ENCODE results near the gene CUL1.

Gene CUL1

DNA sequence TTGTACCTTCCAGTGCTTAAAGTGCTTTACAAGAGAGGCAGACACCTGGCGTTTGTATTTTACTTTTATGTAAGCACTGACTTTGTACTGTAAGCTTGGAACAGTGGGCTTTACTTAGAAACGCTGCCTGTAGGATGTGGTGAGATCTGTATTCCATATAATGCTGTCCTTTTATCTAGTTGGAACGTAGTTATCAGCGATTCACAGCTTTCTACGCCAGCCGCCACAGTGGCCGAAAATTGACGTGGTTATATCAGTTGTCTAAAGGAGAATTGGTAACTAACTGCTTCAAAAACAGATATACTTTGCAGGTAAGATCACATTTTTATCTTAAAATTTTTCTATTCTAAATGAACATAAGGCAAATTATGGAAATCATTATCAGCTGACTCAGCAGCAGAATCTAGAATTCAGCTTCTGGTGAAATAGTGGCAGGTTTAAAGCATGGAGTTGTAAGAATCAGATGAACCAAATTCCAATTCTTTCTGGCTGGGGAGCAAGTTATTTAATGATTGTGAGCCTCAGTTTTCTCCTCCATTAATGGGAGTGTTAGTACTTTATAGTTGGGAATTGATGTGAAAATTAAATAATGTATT is 91.5 kb downstream of the CUL1 start:
- Histone ChIP-seq H3K9me3 (ENCODE audit: low read depth, low read length) (no peaks in the 10 kb centered on the region), H3K27ac (no peak overlapping the region), H3K36me3 (ENCODE audit: insufficient read depth, low read length) (peaks cover 93% of the 10 kb centered on the region), H3K9ac (ENCODE audit: insufficient read length) (no peak overlapping the region), H3K4me3 (no peak overlapping the region)
- TF ChIP-seq POLR2AphosphoS5 (IDR thresholded peaks at IDR 0.05; ENCODE audit: borderline replicate concordance, low read depth, low read length) (no peak), FOXP2 (optimal IDR thresholded peaks at IDR 0.05; ENCODE audit: control extremely low read depth, extremely low read length, insufficient read depth) (no peak), EZH2 (IDR thresholded peaks at IDR 0.05) (no peak)
- no peak for DNase-seq (ENCODE audit: low read depth, low spot score)

- DNase-seq (ENCODE audit: low read depth, low spot score): no peak
- Histone ChIP-seq H3K36me3 (ENCODE audit: insufficient read depth, low read length) (peaks cover 90% of the 10 kb centered on the region), H3K9me3 (ENCODE audit: low read depth, low read length) (no peaks in the 10 kb centered on the region), H3K4me3 (no peak overlapping the region), H3K27ac (no peak overlapping the region), H3K9ac (ENCODE audit: insufficient read length) (no peak overlapping the region)
- TF ChIP-seq FOXP2 (optimal IDR thresholded peaks at IDR 0.05; ENCODE audit: control extremely low read depth, extremely low read length, insufficient read depth): no peak
- TF ChIP-seq EZH2 (IDR thresholded peaks at IDR 0.05): no peak
- no peak for TF ChIP-seq POLR2AphosphoS5 (IDR thresholded peaks at IDR 0.05; ENCODE audit: borderline replicate concordance, low read depth, low read length)
Measured at GRCh38 chr7:148790850-148791249, 92.1 kb downstream of the CUL1 start.

DNA sequence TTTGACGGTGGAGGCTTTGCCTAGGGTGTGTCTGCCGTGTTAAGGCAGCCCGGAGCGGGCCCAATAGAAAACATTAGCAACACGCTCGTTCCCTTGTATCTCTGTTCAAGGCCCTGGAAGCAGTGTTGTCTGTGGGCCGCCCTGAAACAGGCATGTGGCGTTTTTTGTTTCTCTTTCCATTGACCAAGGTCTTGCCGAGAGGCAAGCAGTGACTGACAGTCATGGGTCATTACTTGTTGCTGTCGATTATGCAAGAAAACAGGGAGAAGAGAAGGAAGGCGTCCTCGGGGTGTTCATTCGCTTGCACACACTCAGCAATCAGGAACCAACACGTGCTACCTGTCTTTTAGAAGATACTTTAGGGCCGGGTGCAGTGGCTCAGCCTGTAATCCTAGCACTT is 92.8 kb downstream of the CUL1 start:
- Histone ChIP-seq H3K27ac (no peak overlapping the region), H3K9me3 (ENCODE audit: low read depth, low read length) (no peaks in the 10 kb centered on the region), H3K36me3 (ENCODE audit: insufficient read depth, low read length) (peaks cover 90% of the 10 kb centered on the region), H3K4me3 (no peak overlapping the region), H3K9ac (ENCODE audit: insufficient read length) (no peak overlapping the region)
- no peak for DNase-seq (ENCODE audit: low read depth, low spot score)
- TF ChIP-seq POLR2AphosphoS5 (IDR thresholded peaks at IDR 0.05; ENCODE audit: borderline replicate concordance, low read depth, low read length): no peak

GRCh38 chr7:148793590-148793989 is 94.9 kb downstream of the CUL1 start:
- peak overlapping the region; percentile 58; the same call in 1 of the 2 replicates for H3K27ac ChIP-seq
- DNase-seq (ENCODE audit: low read depth, low spot score): no peak
- H3K4me3 ChIP-seq: no peak overlapping the region
- peaks cover 92% of the 10 kb centered on the region for H3K36me3 ChIP-seq (ENCODE audit: insufficient read depth, low read length)
- H3K9me3 ChIP-seq (ENCODE audit: low read depth, low read length): no peaks in the 10 kb centered on the region
- no peak overlapping the region for H3K9ac ChIP-seq (ENCODE audit: insufficient read length)
- TF ChIP-seq POLR2AphosphoS5 (IDR thresholded peaks at IDR 0.05; ENCODE audit: borderline replicate concordance, low read depth, low read length) (no peak), FOXP2 (optimal IDR thresholded peaks at IDR 0.05; ENCODE audit: control extremely low read depth, extremely low read length, insufficient read depth) (no peak), EZH2 (IDR thresholded peaks at IDR 0.05) (no peak)

GRCh38 chr7:148794476-148794875 is 95.8 kb downstream of the CUL1 start:
- TF ChIP-seq FOXP2 (optimal IDR thresholded peaks at IDR 0.05; ENCODE audit: control extremely low read depth, extremely low read length, insufficient read depth) (no peak), EZH2 (IDR thresholded peaks at IDR 0.05) (no peak), POLR2AphosphoS5 (IDR thresholded peaks at IDR 0.05; ENCODE audit: borderline replicate concordance, low read depth, low read length) (no peak)
- Histone ChIP-seq H3K36me3 (ENCODE audit: insufficient read depth, low read length) (peaks cover 92% of the 10 kb centered on the region), H3K9ac (ENCODE audit: insufficient read length) (no peak overlapping the region), H3K9me3 (ENCODE audit: low read depth, low read length) (no peaks in the 10 kb centered on the region), H3K4me3 (no peak overlapping the region), H3K27ac (no peak overlapping the region)
- no peak for DNase-seq (ENCODE audit: low read depth, low spot score)

GRCh38 chr7:148796841-148797240 is 98.1 kb downstream of the CUL1 start:
- Histone ChIP-seq H3K36me3 (ENCODE audit: insufficient read depth, low read length) (peaks cover 93% of the 10 kb centered on the region), H3K9me3 (ENCODE audit: low read depth, low read length) (no peaks in the 10 kb centered on the region), H3K4me3 (no peak overlapping the region), H3K27ac (no peak overlapping the region), H3K9ac (ENCODE audit: insufficient read length) (no peak overlapping the region)
- DNase-seq (ENCODE audit: low read depth, low spot score): no peak
- TF ChIP-seq FOXP2 (optimal IDR thresholded peaks at IDR 0.05; ENCODE audit: control extremely low read depth, extremely low read length, insufficient read depth): no peak
- no peak for TF ChIP-seq EZH2 (IDR thresholded peaks at IDR 0.05)
- no peak; the same call in 1 of the 2 replicates for TF ChIP-seq POLR2AphosphoS5 (IDR thresholded peaks at IDR 0.05; ENCODE audit: borderline replicate concordance, low read depth, low read length)

DNA sequence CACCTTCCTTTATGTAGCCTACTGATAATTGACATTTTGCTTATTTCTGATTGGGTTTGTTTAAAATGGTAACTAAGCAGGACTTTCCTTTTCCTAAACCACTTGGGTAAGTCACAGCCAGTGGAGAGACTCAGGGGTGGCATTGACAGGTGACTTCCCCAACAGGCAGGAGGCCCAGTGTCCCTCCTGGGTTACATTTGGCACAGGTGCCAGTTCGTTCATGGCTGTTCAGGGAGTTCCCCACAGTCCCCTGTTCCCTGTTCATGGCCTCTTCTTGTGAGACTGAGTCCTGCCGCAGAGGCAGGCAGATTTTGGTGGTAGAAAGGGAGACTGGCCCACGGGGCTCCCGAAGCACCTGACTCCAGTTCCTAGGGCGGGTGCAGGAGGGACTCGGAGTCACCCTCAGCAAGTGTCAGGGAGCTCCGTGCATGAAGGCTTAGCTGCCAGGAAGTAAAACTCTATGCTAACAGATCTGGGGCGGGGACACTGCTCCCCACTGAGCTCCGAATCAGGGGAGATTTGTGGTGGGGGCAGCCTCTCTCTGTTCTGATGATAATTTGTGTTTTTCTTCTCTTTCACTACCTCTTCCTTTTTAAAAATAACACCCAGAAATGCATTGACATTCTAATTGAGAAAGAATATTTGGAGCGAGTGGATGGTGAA is 101.3 kb downstream of the CUL1 start:
- Histone ChIP-seq H3K27ac (peak overlapping the region; percentile 68), H3K9me3 (ENCODE audit: low read depth, low read length) (no peaks in the 10 kb centered on the region), H3K9ac (ENCODE audit: insufficient read length) (no peak overlapping the region), H3K36me3 (ENCODE audit: insufficient read depth, low read length) (peaks cover 75% of the 10 kb centered on the region), H3K4me3 (no peak overlapping the region)
- no peak for TF ChIP-seq POLR2AphosphoS5 (IDR thresholded peaks at IDR 0.05; ENCODE audit: borderline replicate concordance, low read depth, low read length)
- no peak for TF ChIP-seq EZH2 (IDR thresholded peaks at IDR 0.05)
- no peak for TF ChIP-seq FOXP2 (optimal IDR thresholded peaks at IDR 0.05; ENCODE audit: control extremely low read depth, extremely low read length, insufficient read depth)
- no peak for DNase-seq (ENCODE audit: low read depth, low spot score)

- peak overlapping the region; percentile 68 for H3K27ac ChIP-seq
- DNase-seq (ENCODE audit: low read depth, low spot score): no peak
- TF ChIP-seq POLR2AphosphoS5 (IDR thresholded peaks at IDR 0.05; ENCODE audit: borderline replicate concordance, low read depth, low read length) (no peak), EZH2 (IDR thresholded peaks at IDR 0.05) (no peak), FOXP2 (optimal IDR thresholded peaks at IDR 0.05; ENCODE audit: control extremely low read depth, extremely low read length, insufficient read depth) (no peak)
- H3K36me3 ChIP-seq (ENCODE audit: insufficient read depth, low read length): peaks cover 75% of the 10 kb centered on the region
- no peak overlapping the region for H3K4me3 ChIP-seq
- H3K9ac ChIP-seq (ENCODE audit: insufficient read length): no peak overlapping the region
- H3K9me3 ChIP-seq (ENCODE audit: low read depth, low read length): no peaks in the 10 kb centered on the region
Measured at GRCh38 chr7:148800677-148801076, 102.0 kb downstream of the CUL1 start.
